Measurements from ENCODE around the gene RAD51B.

Gene RAD51B

DNA sequence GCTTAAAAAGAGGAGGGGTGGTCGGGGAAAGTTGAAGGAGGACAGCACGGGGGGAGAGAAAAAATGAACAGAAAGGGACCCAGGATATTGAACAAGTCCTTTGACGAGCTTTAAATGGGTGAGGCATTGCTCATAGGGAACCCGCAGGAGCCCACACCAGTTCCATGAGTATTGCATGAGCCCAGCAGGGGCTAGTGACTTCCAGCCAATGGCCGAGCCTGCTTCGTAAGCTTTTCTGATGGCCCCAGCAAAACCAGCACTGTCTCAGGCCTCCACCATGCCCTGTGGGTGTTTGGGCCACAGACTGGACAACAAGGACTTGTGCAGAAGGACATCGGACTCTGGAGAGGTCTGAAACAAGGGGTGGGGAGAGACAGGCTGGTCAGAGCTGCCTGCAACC lies 863.7 kb downstream of the RAD51B start:
- H3K36me3 ChIP-seq (ENCODE audit: control insufficient read depth, insufficient read depth, low read length) = no peaks in the 10 kb centered on the region
- TF ChIP-seq, protein P1, sequence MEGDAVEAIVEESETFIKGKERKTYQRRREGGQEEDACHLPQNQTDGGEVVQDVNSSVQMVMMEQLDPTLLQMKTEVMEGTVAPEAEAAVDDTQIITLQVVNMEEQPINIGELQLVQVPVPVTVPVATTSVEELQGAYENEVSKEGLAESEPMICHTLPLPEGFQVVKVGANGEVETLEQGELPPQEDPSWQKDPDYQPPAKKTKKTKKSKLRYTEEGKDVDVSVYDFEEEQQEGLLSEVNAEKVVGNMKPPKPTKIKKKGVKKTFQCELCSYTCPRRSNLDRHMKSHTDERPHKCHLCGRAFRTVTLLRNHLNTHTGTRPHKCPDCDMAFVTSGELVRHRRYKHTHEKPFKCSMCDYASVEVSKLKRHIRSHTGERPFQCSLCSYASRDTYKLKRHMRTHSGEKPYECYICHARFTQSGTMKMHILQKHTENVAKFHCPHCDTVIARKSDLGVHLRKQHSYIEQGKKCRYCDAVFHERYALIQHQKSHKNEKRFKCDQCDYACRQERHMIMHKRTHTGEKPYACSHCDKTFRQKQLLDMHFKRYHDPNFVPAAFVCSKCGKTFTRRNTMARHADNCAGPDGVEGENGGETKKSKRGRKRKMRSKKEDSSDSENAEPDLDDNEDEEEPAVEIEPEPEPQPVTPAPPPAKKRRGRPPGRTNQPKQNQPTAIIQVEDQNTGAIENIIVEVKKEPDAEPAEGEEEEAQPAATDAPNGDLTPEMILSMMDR (IDR thresholded peaks at IDR 0.05; ENCODE audit: insufficient read depth, low read length, poor library complexity, severe bottlenecking) = no peak
- no peaks in the 10 kb centered on the region for H3K27me3 ChIP-seq (replicated peaks; ENCODE audit: control insufficient read depth, insufficient read depth, low read length)
- no peak overlapping the region for H3K4me3 ChIP-seq (replicated peaks; ENCODE audit: low read depth, low read length)
- DNase-seq (ENCODE audit: extremely low read depth, insufficient read length) = no peak

DNA sequence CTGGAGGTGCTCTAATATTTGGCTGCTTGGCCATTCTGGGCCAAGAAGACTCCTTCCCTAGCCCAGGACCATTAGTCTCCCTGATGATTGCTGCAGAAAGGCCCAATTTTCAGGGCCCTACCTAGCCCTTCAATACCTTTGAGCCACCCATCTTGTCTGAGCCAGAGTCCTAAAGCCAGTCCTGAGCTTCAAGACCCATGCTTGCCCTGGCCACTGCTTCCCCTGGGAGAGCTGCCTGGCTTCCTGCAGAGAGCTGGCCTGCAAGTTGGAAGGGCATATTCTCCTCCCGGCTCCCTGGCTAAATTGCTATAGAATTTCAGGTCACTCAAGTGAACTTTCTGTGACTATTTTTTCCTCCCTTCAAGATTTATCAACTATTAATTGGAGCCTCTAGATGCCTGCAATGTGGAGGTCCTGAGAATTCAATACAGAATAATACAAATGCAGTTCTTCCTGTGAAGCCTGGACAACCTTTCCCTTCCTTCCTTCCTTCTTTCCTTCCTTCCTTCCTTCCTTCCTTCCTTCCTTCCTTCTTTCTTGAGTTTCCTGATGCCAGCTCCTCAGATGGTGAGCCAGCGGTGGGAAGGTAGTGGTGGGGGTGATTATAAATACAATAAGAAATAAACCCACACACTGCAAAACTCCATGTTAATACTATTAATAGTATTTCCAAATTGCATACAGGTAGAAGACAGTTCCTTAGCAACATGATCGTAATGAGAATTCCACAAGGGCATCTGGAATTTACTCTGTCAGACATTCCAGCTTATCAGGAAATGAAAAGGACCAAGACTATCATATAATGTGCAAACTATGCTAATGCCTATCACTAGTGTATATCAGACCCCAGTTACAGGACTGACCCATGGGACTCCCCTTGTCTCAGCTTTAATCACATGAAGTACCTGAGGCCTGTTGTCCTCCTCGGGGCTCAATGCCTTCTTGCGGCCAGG lies 865.2 kb downstream of the RAD51B start:
- no peaks in the 10 kb centered on the region for H3K27me3 ChIP-seq (replicated peaks; ENCODE audit: control insufficient read depth, insufficient read depth, low read length)
- H3K4me3 ChIP-seq (replicated peaks; ENCODE audit: low read depth, low read length) = no peak overlapping the region
- H3K36me3 ChIP-seq (ENCODE audit: control insufficient read depth, insufficient read depth, low read length) = no peaks in the 10 kb centered on the region
- DNase-seq (ENCODE audit: extremely low read depth, insufficient read length) = no peak
- TF ChIP-seq, protein P1 (IDR thresholded peaks at IDR 0.05; ENCODE audit: insufficient read depth, low read length, poor library complexity, severe bottlenecking) = no peak

DNA sequence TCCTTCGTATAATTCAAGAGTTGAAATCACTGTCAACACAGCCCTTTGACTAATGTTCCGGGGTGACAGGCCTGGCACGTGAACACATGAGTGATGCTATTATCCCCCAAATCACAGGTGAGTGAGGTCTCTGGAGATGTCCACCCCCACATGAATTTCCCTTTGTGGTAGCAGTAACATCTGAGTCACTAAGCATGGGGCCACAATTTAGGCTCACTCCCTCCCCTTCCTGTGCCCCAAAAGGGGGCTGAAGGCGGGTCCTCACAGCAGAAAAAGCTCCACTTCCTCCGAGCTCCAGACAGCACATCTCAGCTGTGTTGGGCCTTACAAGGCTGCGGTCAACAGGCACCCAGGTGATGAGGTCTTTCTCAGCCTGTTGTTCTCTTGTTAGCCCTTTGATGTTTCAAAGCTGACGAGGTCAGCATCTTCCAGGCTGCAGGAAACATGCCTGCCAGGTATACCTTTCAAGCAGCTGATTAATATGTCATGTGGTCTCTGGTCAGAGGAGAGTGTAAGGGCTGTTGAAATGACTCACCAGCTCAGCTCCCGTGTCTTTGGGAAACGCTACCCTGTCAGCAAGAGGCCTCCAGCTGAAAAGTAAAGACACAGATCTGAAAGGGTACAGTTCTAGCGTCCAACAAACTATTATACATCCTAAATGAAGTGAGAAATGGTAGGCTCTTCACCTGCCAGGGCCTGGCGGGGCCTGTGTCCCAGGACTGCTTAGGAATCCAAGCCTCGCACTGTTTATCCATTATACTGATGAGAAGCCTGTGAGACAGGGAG lies 866.0 kb downstream of the RAD51B start:
- Histone ChIP-seq H3K36me3 (ENCODE audit: control insufficient read depth, insufficient read depth, low read length) (no peaks in the 10 kb centered on the region), H3K27me3 (replicated peaks; ENCODE audit: control insufficient read depth, insufficient read depth, low read length) (no peaks in the 10 kb centered on the region), H3K4me3 (replicated peaks; ENCODE audit: low read depth, low read length) (no peak overlapping the region)
- TF ChIP-seq, protein P1 (IDR thresholded peaks at IDR 0.05; ENCODE audit: insufficient read depth, low read length, poor library complexity, severe bottlenecking) = no peak
- DNase-seq (ENCODE audit: extremely low read depth, insufficient read length) = peak; percentile 83

DNA sequence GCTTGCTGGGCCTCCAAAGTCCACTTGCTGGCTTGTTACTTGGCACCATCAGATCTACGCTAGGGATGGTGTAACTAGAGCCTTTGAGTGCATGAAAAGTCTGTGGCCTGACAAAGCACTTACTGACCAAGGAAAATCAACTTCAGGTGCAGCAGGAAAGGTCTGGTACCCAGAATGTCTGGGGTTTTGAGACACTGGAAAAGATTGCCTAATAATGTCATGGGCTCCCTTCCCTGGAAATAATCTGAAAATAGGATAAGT lies 866.6 kb downstream of the RAD51B start:
- no peaks in the 10 kb centered on the region for H3K36me3 ChIP-seq (ENCODE audit: control insufficient read depth, insufficient read depth, low read length)
- H3K4me3 ChIP-seq (replicated peaks; ENCODE audit: low read depth, low read length) = no peak overlapping the region
- DNase-seq (ENCODE audit: extremely low read depth, insufficient read length) = no peak
- TF ChIP-seq, protein P1 (IDR thresholded peaks at IDR 0.05; ENCODE audit: insufficient read depth, low read length, poor library complexity, severe bottlenecking) = no peak
- no peaks in the 10 kb centered on the region for H3K27me3 ChIP-seq (replicated peaks; ENCODE audit: control insufficient read depth, insufficient read depth, low read length)

DNA sequence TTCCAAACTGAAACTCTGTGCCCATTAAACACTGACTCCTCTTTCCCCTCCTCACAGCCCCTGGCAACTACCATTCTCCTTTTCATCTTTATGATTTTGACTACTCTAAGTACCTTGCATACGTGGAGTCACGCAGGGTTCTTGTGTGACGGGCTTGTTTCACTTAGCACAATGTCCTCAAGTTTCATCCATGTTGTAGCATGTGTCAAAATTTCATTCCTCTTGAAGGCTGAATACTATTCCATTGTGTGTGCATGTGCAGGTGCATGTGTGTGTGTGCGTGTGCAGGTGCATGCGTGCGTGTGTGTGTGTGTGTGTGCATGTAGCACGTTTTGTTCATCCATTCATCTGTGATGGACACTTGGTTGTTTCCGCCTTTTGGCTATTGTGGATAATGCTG lies 867.1 kb downstream of the RAD51B start:
- H3K36me3 ChIP-seq (ENCODE audit: control insufficient read depth, insufficient read depth, low read length) = no peaks in the 10 kb centered on the region
- H3K27me3 ChIP-seq (replicated peaks; ENCODE audit: control insufficient read depth, insufficient read depth, low read length) = no peaks in the 10 kb centered on the region
- no peak overlapping the region for H3K4me3 ChIP-seq (replicated peaks; ENCODE audit: low read depth, low read length)
- no peak for DNase-seq (ENCODE audit: extremely low read depth, insufficient read length)
- TF ChIP-seq, protein P1 (IDR thresholded peaks at IDR 0.05; ENCODE audit: insufficient read depth, low read length, poor library complexity, severe bottlenecking) = no peak
